ENCODE data around the gene NLK.
"Not testable (repeated sequence)": the region's sequence is repeated elsewhere in the genome, so short reads cannot be mapped to it uniquely, and the experiment has no call there.

Gene NLK

GRCh38 chr17:28204751-28205150 is 162.3 kb downstream of the NLK start:
- no peak for DNase-seq

- DNase-seq: no peak
Measured at GRCh38 chr17:28206292-28206691, 163.8 kb downstream of the NLK start.

- DNase-seq: no peak
Measured at GRCh38 chr17:28211811-28212210, 169.3 kb downstream of the NLK start.

- not testable (repeated sequence) for DNase-seq
Measured at GRCh38 chr17:28213578-28213977, 171.1 kb downstream of the NLK start.

- no peak for DNase-seq
Measured at GRCh38 chr17:28216052-28216451, 173.6 kb downstream of the NLK start.

GRCh38 chr17:28216528-28216927 is 174.1 kb downstream of the NLK start:
- peak; percentile 37 for DNase-seq

GRCh38 chr17:28219771-28220170 is 177.3 kb downstream of the NLK start:
- DNase-seq: no peak

- no peak for DNase-seq
Measured at GRCh38 chr17:28221751-28222414, 179.4 kb downstream of the NLK start.

- no peak for DNase-seq
Measured at GRCh38 chr17:28225271-28225670, 182.8 kb downstream of the NLK start.

- no peak for DNase-seq
Measured at GRCh38 chr17:28225867-28226266, 183.4 kb downstream of the NLK start.

- no peak for DNase-seq
Measured at GRCh38 chr17:28226563-28227315, 184.3 kb downstream of the NLK start.

- peak; percentile 12 for DNase-seq
Measured at GRCh38 chr17:28227316-28228108, 185.0 kb downstream of the NLK start.

- no peak for DNase-seq
Measured at GRCh38 chr17:28228109-28228840, 185.8 kb downstream of the NLK start.

- DNase-seq: no peak
Measured at GRCh38 chr17:28228986-28229729, 186.7 kb downstream of the NLK start.

GRCh38 chr17:28230011-28230410 is 187.5 kb downstream of the NLK start:
- DNase-seq: peak; percentile 84

- DNase-seq: not testable (repeated sequence)
Measured at GRCh38 chr17:28230607-28231006, 188.1 kb downstream of the NLK start.

- not testable (repeated sequence) for DNase-seq
Measured at GRCh38 chr17:28231624-28232023, 189.1 kb downstream of the NLK start.

GRCh38 chr17:28232966-28233870 is 190.7 kb downstream of the NLK start:
- not testable (repeated sequence) for DNase-seq

GRCh38 chr17:28233872-28234856 is 191.7 kb downstream of the NLK start:
- not testable (repeated sequence) for DNase-seq

Measured in activated CD4-positive, alpha-beta T cell treated with anti-CD3 and anti-CD28 coated beads, Interleukin-2, amount 50 U/mL, for 16 hours (primary cell).